ENCODE measurements around the gene RGS5.

DNA sequence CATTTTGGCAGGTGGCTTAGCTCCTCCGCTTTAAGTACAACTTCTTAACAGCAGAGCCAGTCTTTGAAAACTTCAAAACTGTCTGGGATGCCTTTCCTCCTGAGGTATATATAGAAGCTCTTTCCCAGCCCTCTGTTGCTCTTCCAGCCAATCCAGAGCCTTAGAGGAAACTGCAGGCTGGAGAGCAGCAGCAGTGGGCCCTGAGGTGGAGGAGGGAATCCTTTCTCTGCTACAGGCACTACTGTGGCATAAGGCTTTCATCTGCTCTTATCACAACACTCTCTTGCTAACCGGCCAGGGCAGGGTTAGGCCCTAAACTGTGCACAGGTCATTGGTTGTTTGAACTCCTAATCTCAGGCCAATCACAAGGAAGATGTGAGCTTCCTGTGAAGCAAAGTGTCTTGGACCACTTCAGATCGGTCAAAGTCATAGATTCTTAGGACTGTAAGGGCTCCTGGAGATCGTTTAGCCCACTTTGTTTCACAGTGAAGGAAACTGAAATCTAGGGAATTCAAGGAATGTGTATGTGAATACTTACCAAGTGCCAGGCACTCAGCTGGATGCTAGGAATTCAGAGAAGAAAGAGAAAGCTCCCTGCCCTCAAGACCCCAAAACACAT lies at the start of gene RGS5:
- TF ChIP-seq GATA2 (IDR thresholded peaks at IDR 0.05; ENCODE audit: low read depth, low read length) (peak; percentile 71), GATA3 (IDR thresholded peaks at IDR 0.05; ENCODE audit: low read depth, low read length) (0 out of 2 replicates have a peak, but pooled peaks have one; percentile 37)

Measured in SH-SY5Y (cell line).